Lung (tissue), 12 donors: ENCODE results near the gene ATXN1. TPM values are rescaled to one million over a fixed set of nuclear protein-coding genes. Genes with fewer than 3 reads are reported as not detected.

ENCODE experiments used
- ATAC-seq: fragments of 200-7000 bp; cut with Tn5 transposase; one replicate; pipeline ENCODE4 v1.9.1; 2020; ENCODE audit warnings: moderate number of reproducible peaks; ENCODE audit not compliant: insufficient read depth, low FRiP score
- DNase-seq, 3 donors: peaks; one replicate each; pipeline ENCODE4 v3.0.0-alpha.2; 2013 to 2017
- H3K27ac ChIP-seq, 2 donors: one replicate each; pipeline ENCODE4 v1.5.1; 2013; ENCODE audit warnings: mild to moderate bottlenecking in 2 of 2, moderate library complexity in 2 of 2, control low read depth in 1 of 2, inconsistent platforms in 1 of 2, low read depth in 1 of 2, low read length in 1 of 2
- H3K27me3 ChIP-seq, 3 donors: one replicate each; pipeline ENCODE4 v1.5.1; 2013; ENCODE audit warnings: low read length in 2 of 3; ENCODE audit not compliant: control insufficient read depth in 3 of 3, insufficient read depth in 3 of 3
- H3K36me3 ChIP-seq, 4 donors: one replicate each; pipeline ENCODE4 v1.5.1; 2013; ENCODE audit warnings: low read length in 4 of 4, mild to moderate bottlenecking in 1 of 4, moderate library complexity in 1 of 4; ENCODE audit not compliant: control insufficient read depth in 4 of 4, insufficient read depth in 4 of 4
- H3K4me1 ChIP-seq, 5 donors: one replicate each; pipeline ENCODE4 v1.5.1; 2013; ENCODE audit warnings: low read length in 5 of 5, mild to moderate bottlenecking in 2 of 5, moderate library complexity in 1 of 5; ENCODE audit not compliant: control insufficient read depth in 5 of 5, insufficient read depth in 5 of 5
- H3K4me3 ChIP-seq: one replicate; pipeline ENCODE4 v1.5.1; 2013; ENCODE audit warnings: mild to moderate bottlenecking, control low read depth, moderate library complexity
- H3K9ac ChIP-seq, 2 donors: one replicate each; pipeline ENCODE4 v1.5.1; 2013; ENCODE audit warnings: low read length in 2 of 2, control low read depth in 1 of 2; ENCODE audit not compliant: insufficient read depth in 1 of 2
- H3K9me3 ChIP-seq, 4 donors: one replicate each; pipeline ENCODE4 v1.5.1; 2013; ENCODE audit warnings: low read length in 3 of 4, mild to moderate bottlenecking in 1 of 4, moderate library complexity in 1 of 4; ENCODE audit not compliant: control insufficient read depth in 4 of 4, insufficient read depth in 3 of 4
- CTCF ChIP-seq: IDR thresholded peaks from 2 replicates; pipeline ENCODE4 v1.5.1; 2012; ENCODE audit warnings: mild to moderate bottlenecking; ENCODE audit errors: control extremely low read depth, extremely low read depth
- WGBS, 2 donors: extraction: QIAGEN DNeasy Blood & Tissue Kit; methylation state at CpG; one replicate each; pipeline ENCODE4 v1.1.7; 2013; 5-methylcytosine and 5-hydroxymethylcytosine counted together
- polyA plus RNA-seq, 2 donors: library from polyadenylated mRNA; stranded (reverse); fragments of 200-250 nt; gene quantifications; one replicate each; pipeline ENCODE4 v1.2.1, GENCODE V29; 2013
- total RNA-seq, 2 donors: library from RNA; depleted of rRNA in 1 of 2; stranded (reverse); fragments of >200 nt in 1 of 2; gene quantifications; one replicate each; pipeline ENCODE4 v1.2.1, GENCODE V29; 2014 to 2021
- donor health status: control.
- donor health status: control.
- donor health status: Bipolar disorder and iron deficiency.
- donor health status: healthy.
- donor health status: DM: yes; HTN: yes; CAD: no.

Gene ATXN1
- total and polyA plus RNA-seq, 4 donors = 9.7 to 108 (median 34.9) TPM

- H3K27me3 ChIP-seq = no peaks in the 10 kb centered on the region
- no peaks in the 10 kb centered on the region for H3K9me3 ChIP-seq
- peaks cover 7 to 50% (median 25%) of the 10 kb centered on the region in 5 donors for H3K4me1 ChIP-seq
- H3K4me3 ChIP-seq = no peak overlapping the region
- peaks cover 0 to 1% (median 0%) of the 10 kb centered on the region in 4 donors for H3K36me3 ChIP-seq
- ATAC-seq = peak; percentile 39
- H3K27ac ChIP-seq = peak overlapping the region in 1 of 2 donors; percentile 23
- TF ChIP-seq CTCF = no peak
- no peak overlapping the region for H3K9ac ChIP-seq
- DNase-seq = no peak
- WGBS, 2 donors = 34 to 70% methylated on average over 5 of the region's 5 CpGs
Observed at GRCh38 chr6:16727996-16728395, 33.3 kb downstream of the ATXN1 start.

GRCh38 chr6:16725145-16725864 is 36.0 kb downstream of the ATXN1 start:
- H3K9me3 ChIP-seq = no peaks in the 10 kb centered on the region
- DNase-seq (peak in 1 of 3 donors; percentile 57), ATAC-seq (no peak)
- H3K4me1 ChIP-seq = peaks cover 10 to 39% (median 19%) of the 10 kb centered on the region in 5 donors
- H3K36me3 ChIP-seq = peaks cover 0 to 3% (median 0%) of the 10 kb centered on the region in 4 donors
- H3K4me3 ChIP-seq = no peak overlapping the region
- TF ChIP-seq CTCF = no peak
- peak overlapping the region; percentile 53 to 73 for H3K27ac ChIP-seq
- WGBS, 2 donors = 37 to 67% methylated on average over 7 of the region's 7 CpGs
- no peaks in the 10 kb centered on the region for H3K27me3 ChIP-seq
- H3K9ac ChIP-seq = no peak overlapping the region

DNA sequence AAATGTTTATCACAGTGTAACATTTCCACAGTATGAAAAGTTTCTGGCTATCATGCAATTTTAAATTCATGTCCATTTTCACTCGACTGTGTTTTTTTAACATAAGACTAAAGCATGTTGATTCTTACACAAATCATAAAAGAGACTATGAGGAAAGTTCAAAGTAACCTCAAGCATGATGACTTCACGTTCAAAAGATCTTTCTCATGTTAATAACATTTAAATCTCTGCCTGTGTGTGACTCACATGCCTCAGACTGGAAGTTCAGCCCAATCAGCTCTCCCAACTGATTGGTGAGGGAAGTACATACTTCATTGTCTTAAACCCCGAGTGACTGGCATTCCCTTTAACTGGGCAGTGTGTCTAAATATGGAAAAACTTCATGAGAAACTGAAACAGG is 37.4 kb downstream of the ATXN1 start:
- Histone ChIP-seq H3K9ac (peak overlapping the region in 1 of 2 donors; percentile 51), H3K4me3 (no peak overlapping the region), H3K27ac (peak overlapping the region in 1 of 2 donors; percentile 47), H3K27me3 (no peaks in the 10 kb centered on the region), H3K9me3 (no peaks in the 10 kb centered on the region), H3K36me3 (peaks cover 0 to 2% (median 0%) of the 10 kb centered on the region in 4 donors), H3K4me1 (peaks cover 11 to 47% (median 23%) of the 10 kb centered on the region in 5 donors)
- 31 to 56% methylated on average over 3 of the region's 3 CpGs for WGBS, 2 donors
- no peak for TF ChIP-seq CTCF
- DNase-seq (peak in 2 of 3 donors; percentile 67 to 69), ATAC-seq (peak; percentile 54)
